ENCODE data around the gene ALDH16A1. TPM values are rescaled to one million over a fixed set of nuclear protein-coding genes. Genes with fewer than 3 reads are reported as not detected.

ALDH16A1 gene
- total and polyA plus RNA-seq, 10 of the 15 experiments (the other 5 are each of a cell fraction or from before 2014, with no cell fraction given) = 1.7 to 49.3 (median 18.1) TPM

- peak overlapping the region; percentile 44; the same call in 1 of the 2 replicates for H3K4me2 ChIP-seq (ENCODE audit: control insufficient read depth, insufficient read depth)
- WGBS (ENCODE audit: insufficient coverage, insufficient replicate concordance, low lambda C conversion rate, missing lambda C conversion rate) = 4% methylated on average over 14 of the region's 15 CpGs
- TF ChIP-seq BMI1 (IDR thresholded peaks at IDR 0.05; ENCODE audit: borderline replicate concordance) = peak; percentile 76
- peak; percentile 32 to 75; a peak in 3 of 4 replicates for TF ChIP-seq BHLHE40 (IDR thresholded peaks at IDR 0.05; ENCODE audit: borderline replicate concordance in 1 of 2, low read depth in 2 of 2, low read length in 1 of 2)
- TF ChIP-seq CREB1 (IDR thresholded peaks at IDR 0.05; ENCODE audit: low read depth) = peak; percentile 58; the same call in 1 of the 2 replicates
- TF ChIP-seq HDGF (IDR thresholded peaks at IDR 0.05) = 0 out of 2 replicates have a peak, but pooled peaks have one; percentile 35
- peak; percentile 71 for TF ChIP-seq IKZF2 (IDR thresholded peaks at IDR 0.05)
- TF ChIP-seq EED (IDR thresholded peaks at IDR 0.05; ENCODE audit: low read depth) = peak; percentile 78
- peak; percentile 52; the same call in 1 of the 2 replicates for TF ChIP-seq SPI1 (IDR thresholded peaks at IDR 0.05; ENCODE audit: borderline replicate concordance, insufficient read depth, low read depth, low read length)
- peak; percentile 72 for TF ChIP-seq BCL11A (IDR thresholded peaks at IDR 0.05; ENCODE audit: low read depth, low read length)
- peak; percentile 59; the same call in 1 of the 2 replicates for TF ChIP-seq NFIC (IDR thresholded peaks at IDR 0.05; ENCODE audit: low read depth, low read length)
- TF ChIP-seq, protein P1, sequence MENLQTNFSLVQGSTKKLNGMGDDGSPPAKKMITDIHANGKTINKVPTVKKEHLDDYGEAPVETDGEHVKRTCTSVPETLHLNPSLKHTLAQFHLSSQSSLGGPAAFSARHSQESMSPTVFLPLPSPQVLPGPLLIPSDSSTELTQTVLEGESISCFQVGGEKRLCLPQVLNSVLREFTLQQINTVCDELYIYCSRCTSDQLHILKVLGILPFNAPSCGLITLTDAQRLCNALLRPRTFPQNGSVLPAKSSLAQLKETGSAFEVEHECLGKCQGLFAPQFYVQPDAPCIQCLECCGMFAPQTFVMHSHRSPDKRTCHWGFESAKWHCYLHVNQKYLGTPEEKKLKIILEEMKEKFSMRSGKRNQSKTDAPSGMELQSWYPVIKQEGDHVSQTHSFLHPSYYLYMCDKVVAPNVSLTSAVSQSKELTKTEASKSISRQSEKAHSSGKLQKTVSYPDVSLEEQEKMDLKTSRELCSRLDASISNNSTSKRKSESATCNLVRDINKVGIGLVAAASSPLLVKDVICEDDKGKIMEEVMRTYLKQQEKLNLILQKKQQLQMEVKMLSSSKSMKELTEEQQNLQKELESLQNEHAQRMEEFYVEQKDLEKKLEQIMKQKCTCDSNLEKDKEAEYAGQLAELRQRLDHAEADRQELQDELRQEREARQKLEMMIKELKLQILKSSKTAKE (IDR thresholded peaks at IDR 0.05; ENCODE audit: low read depth, poor library complexity, severe bottlenecking) = peak; percentile 61
- peak in 1 of 2 experiments; percentile 66; a peak in 1 of 4 replicates for TF ChIP-seq EP300 (IDR thresholded peaks at IDR 0.05; ENCODE audit: borderline replicate concordance in 1 of 2, control insufficient read depth in 1 of 2, low read depth in 2 of 2, low read length in 2 of 2)
- TF ChIP-seq MEF2A (IDR thresholded peaks at IDR 0.05; ENCODE audit: insufficient read depth, low read depth, low read length) = peak; percentile 82
- TF ChIP-seq NR2F1 (conservative IDR thresholded peaks at IDR 0.05) = 0 out of 2 replicates have a peak, but pooled peaks have one; percentile 34
- TF ChIP-seq ETV6 (conservative IDR thresholded peaks at IDR 0.05 in 1 of 2, IDR thresholded peaks at IDR 0.05 in 1 of 2; ENCODE audit: borderline replicate concordance in 1 of 2, low read depth in 1 of 2) = no peak
- no peak for TF ChIP-seq BCLAF1 (IDR thresholded peaks at IDR 0.05)
- TF ChIP-seq FOXM1 (IDR thresholded peaks at IDR 0.05; ENCODE audit: low read depth, low read length) = peak; percentile 37; the same call in 1 of the 2 replicates
- TF ChIP-seq ATF7 (IDR thresholded peaks at IDR 0.05; ENCODE audit: low read depth) = peak; percentile 79
- TF ChIP-seq CBFB (IDR thresholded peaks at IDR 0.05; ENCODE audit: low read depth) = peak; percentile 88
Observed at GRCh38 chr19:49468746-49469447, 15.9 kb downstream of the ALDH16A1 start.

More at GRCh38 chr19:49468746-49469447, 15.9 kb downstream of the ALDH16A1 start:
- Histone ChIP-seq H3K4me1 (ENCODE audit: control insufficient read depth, insufficient read depth, low read length) (peaks cover 37% of the 10 kb centered on the region), H3K27ac (ENCODE audit: control insufficient read depth, insufficient read depth) (peak overlapping the region; percentile 33; the same call in 1 of the 2 replicates), H3K36me3 (ENCODE audit: control insufficient read depth in 2 of 2, insufficient read depth in 2 of 2, low read length in 1 of 2) (peaks cover 2% of the 10 kb centered on the region in 2 experiments; a peak in 2 of 4 replicates), H3K4me3 (no peak overlapping the region), H3K79me2 (ENCODE audit: control insufficient read depth, insufficient read depth, low read length) (no peaks in the 10 kb centered on the region), H3K27me3 (replicated peaks in 1 of 2; ENCODE audit: control insufficient read depth in 2 of 2, insufficient read depth in 2 of 2, low read length in 1 of 2) (no peaks in the 10 kb centered on the region), H3K9me3 (replicated peaks; ENCODE audit: control insufficient read depth, insufficient read depth, low read length) (no peaks in the 10 kb centered on the region), H2AFZ (ENCODE audit: control insufficient read depth, low read depth, low read length) (no peak overlapping the region), H4K20me1 (ENCODE audit: control insufficient read depth, insufficient read depth) (no peaks in the 10 kb centered on the region), H3K9ac (ENCODE audit: control insufficient read depth, insufficient read depth, low read length) (no peak overlapping the region)
- ChIA-PET POLR2A (interaction anchor here (0.5 to 6.2 kb wide), 6 partner anchors 10 to 210 kb away, joined by 3 to 81 read pairs (median 4); partner anchors contain the start of genes ALDH16A1 and PIH1D1), CTCF (interaction anchor here (0.5 to 5.9 kb wide), 15 partner anchors 11 to 242 kb away, joined by 3 to 68 read pairs (median 8); partner anchors contain the start of genes ALDH16A1, PIH1D1 and RPL13A), SMC1A (ENCODE audit: uncharacterized antibody, unreplicated experiment) (interaction anchor here (3.2 kb wide), 1 partner anchor 14 kb away, joined by 53 read pairs; the partner anchor contains the start of genes ALDH16A1 and PIH1D1), RAD21 (ENCODE audit: unreplicated experiment) (interaction anchor here (0.6 to 6.0 kb wide), 10 partner anchors 14 to 332 kb away, joined by 3 to 90 read pairs (median 4); partner anchors contain the start of genes ALDH16A1, NOSIP, PIH1D1 and PRRG2)
- FAIRE-seq (peak; percentile 100), DNase-seq (ENCODE audit: low read depth, low spot score) (peak; percentile 97), ATAC-seq (peak; percentile 80)
- BruUV-seq (replicated peaks) = no TSS peak
- intact Hi-C loops (cut with micrococcal nuclease; ENCODE audit: unreplicated experiment) (no loop called here), in situ Hi-C loops (cut with MboI) (no loop called here)

All from GM12878 (cell line).